ENCODE data around the gene TEX19. TPM values are rescaled to one million over a fixed set of nuclear protein-coding genes. Genes with fewer than 3 reads are reported as not detected.

The TEX19 gene
- total and polyA plus RNA-seq, 2 of the 4 experiments (the other 2 are of a cell fraction), result under 0.01 to 0.03 TPM

DNA sequence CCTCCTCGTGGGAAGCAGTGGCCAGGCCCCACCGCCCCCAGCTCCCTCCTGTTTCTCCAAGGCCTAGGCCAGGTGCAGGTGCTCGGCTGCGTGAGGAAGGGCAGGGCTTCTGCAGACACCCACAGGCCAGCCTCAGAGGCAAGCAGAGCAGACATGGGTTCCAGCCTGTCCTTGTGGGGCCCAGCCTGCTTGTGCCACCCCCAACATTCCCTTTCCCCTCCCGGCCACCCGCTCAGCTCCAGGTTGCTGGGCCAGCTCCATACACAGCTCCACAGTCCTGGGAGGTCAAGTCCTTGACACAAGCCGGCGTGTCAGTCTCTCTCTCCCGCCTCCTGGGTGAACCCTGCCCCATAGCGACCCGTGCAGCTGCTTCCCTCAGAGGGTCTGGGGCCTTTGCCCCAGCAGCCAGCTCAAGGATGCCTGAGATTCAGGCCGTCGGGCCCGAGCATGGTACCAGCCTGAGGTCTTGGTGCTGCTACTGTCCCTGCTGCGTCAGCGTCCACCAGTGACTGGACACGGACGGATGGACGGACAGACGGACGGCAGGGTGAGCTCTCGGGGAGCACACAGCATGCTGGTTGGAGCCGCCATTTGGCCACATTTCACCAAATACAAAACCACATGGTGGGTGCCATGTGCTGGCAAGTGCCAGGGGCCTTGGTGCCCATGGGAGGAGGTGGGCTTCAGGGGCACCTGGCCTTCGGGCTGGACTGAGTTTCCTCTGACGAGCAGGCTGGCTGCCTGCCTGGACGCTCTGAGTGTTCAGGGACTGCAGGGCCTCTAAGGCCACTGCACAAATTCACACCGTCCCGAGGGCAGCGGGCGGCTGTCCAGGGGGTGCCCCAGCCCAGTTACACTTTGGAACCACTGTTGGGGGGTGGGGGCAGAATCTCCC, 33.5 kb upstream of the TEX19 start:
- no peak overlapping the region for H3K14ac ChIP-seq (replicated peaks; ENCODE audit: low read depth, low read length)
- H2AK5ac ChIP-seq (ENCODE audit: low read depth, low read length), result no peak overlapping the region
- H3K4me1 ChIP-seq (ENCODE audit: control insufficient read depth, insufficient read depth, low read length), result peaks cover 8% of the 10 kb centered on the region
- H3K27me3 ChIP-seq (ENCODE audit: control insufficient read depth, insufficient read depth, low read length), result peaks cover 12% of the 10 kb centered on the region
- no peaks in the 10 kb centered on the region for H3K36me3 ChIP-seq (ENCODE audit: control insufficient read depth, insufficient read depth, low read length)
- no peaks in the 10 kb centered on the region for H4K20me1 ChIP-seq (ENCODE audit: insufficient read depth, low read length)
- H3K4me3 ChIP-seq (ENCODE audit: insufficient read depth, low read depth, low read length), result no peak overlapping the region
- no peak overlapping the region for H3K9ac ChIP-seq (ENCODE audit: low read depth, low read length)
- TF ChIP-seq SMC3 (IDR thresholded peaks at IDR 0.05; ENCODE audit: low read depth, low read length) (no peak), MAFK (IDR thresholded peaks at IDR 0.05; ENCODE audit: low read depth, low read length) (no peak), CHD1 (IDR thresholded peaks at IDR 0.05; ENCODE audit: low read depth, low read length) (no peak), POLR2A (IDR thresholded peaks at IDR 0.05; ENCODE audit: low read depth, low read length) (no peak), RCOR1 (IDR thresholded peaks at IDR 0.05; ENCODE audit: insufficient replicate concordance, low read length) (no peak), ELK1 (IDR thresholded peaks at IDR 0.05; ENCODE audit: borderline replicate concordance, low read depth, low read length) (no peak), NFE2L2 (IDR thresholded peaks at IDR 0.05; ENCODE audit: low read depth, low read length) (no peak), CEBPB (IDR thresholded peaks at IDR 0.05; ENCODE audit: low read depth, low read length) (no peak)
- H3K4me2 ChIP-seq (ENCODE audit: low read depth, low read length), result no peak overlapping the region
- no peak overlapping the region for H2BK120ac ChIP-seq (ENCODE audit: low read depth, low read length)
- H2AK9ac ChIP-seq (replicated peaks; ENCODE audit: low read depth, low read length, poor library complexity), result no peak overlapping the region
- H3K9me3 ChIP-seq (ENCODE audit: control insufficient read depth, insufficient read depth, low read length), result no peaks in the 10 kb centered on the region
- dilution Hi-C loops (cut with HindIII; ENCODE audit: low sequenced_read_pairs, unreplicated experiment), result no loop called here
- no peak overlapping the region for H4K8ac ChIP-seq (ENCODE audit: low read depth in 2 of 2, low read length in 2 of 2)
- H4K91ac ChIP-seq (ENCODE audit: insufficient read depth, low read depth, low read length), result no peak overlapping the region
- no peak overlapping the region for H3K56ac ChIP-seq (ENCODE audit: extremely low read depth, insufficient read depth, low read length)
- ATAC-seq (ENCODE audit: low read depth) (no peak), DNase-seq (no peak)
- no peaks in the 10 kb centered on the region for H3K79me1 ChIP-seq (ENCODE audit: low read depth in 1 of 2, low read length in 2 of 2)
- no peak overlapping the region for H3K23ac ChIP-seq (ENCODE audit: low read depth, low read length)
- no TSS peak for BruUV-seq (replicated peaks)
- H3K4ac ChIP-seq (ENCODE audit: low read depth, low read length), result no peak overlapping the region
- no peak overlapping the region for H3K18ac ChIP-seq (ENCODE audit: low read depth, low read length)
- no peaks in the 10 kb centered on the region for H3K9me1 ChIP-seq (ENCODE audit: insufficient read depth, low read length)
- H4K5ac ChIP-seq (ENCODE audit: low read depth, low read length), result no peak overlapping the region
- H2BK20ac ChIP-seq (ENCODE audit: low read depth, low read length), result no peak overlapping the region
- H2AFZ ChIP-seq (replicated peaks; ENCODE audit: low read length, poor library complexity), result no peak overlapping the region
- in situ Hi-C loops (cut with MboI; ENCODE audit: low sequenced_read_pairs), result no loop called here
- 67% methylated on average over 7 of the region's 30 CpGs; no CpG with 5 or more reads in 1 of the 2 experiments for WGBS, 2 experiments (ENCODE audit: extremely low coverage in 2 of 2, insufficient read length in 1 of 2)
- intact Hi-C loops (cut with micrococcal nuclease), result loop anchor here (10.0 kb wide), 1 partner anchor 291 kb away; the partner anchor contains the start of genes DCXR and RAC3
- H3K27ac ChIP-seq (ENCODE audit: insufficient read depth, low read length), result no peak overlapping the region
- ChIA-PET POLR2A (ENCODE audit: unreplicated experiment) (interaction anchor here (0.6 kb wide), 1 partner anchor 640 kb away, joined by 4 read pairs; no protein-coding TSS in a partner anchor), CTCF (no interaction called here)
- H2BK15ac ChIP-seq (ENCODE audit: low read depth, low read length), result no peak overlapping the region
- no peak overlapping the region for H2BK5ac ChIP-seq (ENCODE audit: low read depth, low read length, poor library complexity, severe bottlenecking)

Data from IMR-90 (cell line).